Hippocampal formation (tissue), 2 donors: ENCODE data around the gene SV2C.
A peak's percentile ranks its signal among the peaks of the same experiment; 100 is the strongest.
"Not testable (repeated sequence)": the region's sequence is repeated elsewhere in the genome, so short reads cannot be mapped to it uniquely, and the experiment has no call there.

ENCODE experiments used
- DNase-seq, 2 donors: peaks; one replicate each; lab custom pipeline; 2025; lab: John Stamatoyannopoulos, UW

Gene SV2C

DNA sequence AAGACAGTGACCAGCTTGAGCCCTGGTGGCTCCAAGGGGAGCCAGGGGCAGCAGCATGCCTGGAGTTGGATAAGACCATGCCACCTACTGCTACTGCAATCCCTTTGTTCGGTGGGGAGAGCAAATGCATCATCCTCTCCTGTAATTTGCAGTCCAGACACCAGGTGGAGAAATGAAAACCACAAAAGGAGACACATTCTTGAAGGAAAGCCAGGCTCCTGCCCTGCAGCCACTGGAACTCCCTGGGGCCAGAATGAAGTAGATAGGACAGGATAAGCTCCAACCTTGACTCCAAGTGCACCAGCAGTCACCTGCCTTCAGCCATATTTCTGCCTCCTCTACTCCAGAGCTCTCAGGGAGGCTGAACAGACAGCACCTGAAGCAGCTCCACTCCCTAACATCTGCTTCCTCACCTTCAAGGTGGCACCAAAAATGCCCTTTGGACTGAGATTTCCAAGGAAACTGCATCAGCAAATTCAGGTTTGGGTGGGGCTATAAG is 254.8 kb downstream of the SV2C start:
- DNase-seq, result no peak

- DNase-seq, result no peak
Observed at GRCh38 chr5:76339919-76340318, 256.7 kb downstream of the SV2C start.

DNA sequence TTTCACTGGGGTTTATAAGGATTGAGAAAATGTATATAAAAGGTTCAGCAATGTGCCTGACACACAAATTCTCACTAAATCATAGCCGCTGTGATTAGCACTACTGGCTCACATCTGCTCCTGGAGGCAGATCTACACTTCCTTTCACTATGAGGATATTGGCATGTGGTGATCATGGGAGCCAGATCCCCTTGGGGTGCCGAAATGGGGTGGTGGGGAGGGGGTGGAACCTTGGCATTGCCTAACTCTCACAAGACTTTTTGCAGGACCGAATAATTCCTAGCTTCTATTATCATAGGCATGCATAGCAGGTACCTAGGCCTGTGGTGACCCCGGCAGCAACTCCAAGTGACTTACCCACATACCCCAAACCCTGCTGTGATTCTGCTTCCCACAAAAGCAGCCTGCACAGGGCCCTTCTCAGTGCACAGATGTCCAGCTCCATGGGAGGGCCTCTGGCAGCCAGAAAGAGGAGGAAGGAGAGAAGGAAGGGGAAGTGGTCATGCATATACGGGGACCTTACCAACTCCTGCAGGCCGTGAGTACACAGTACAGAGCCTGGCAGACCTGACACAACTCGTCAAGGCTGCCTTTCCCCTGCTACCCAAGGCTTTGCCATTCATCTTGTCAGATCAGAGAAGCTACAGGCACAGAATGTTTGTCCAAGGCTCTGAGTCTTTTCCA is 258.6 kb downstream of the SV2C start:
- peak in 1 of 2 donors; percentile 15 for DNase-seq

DNA sequence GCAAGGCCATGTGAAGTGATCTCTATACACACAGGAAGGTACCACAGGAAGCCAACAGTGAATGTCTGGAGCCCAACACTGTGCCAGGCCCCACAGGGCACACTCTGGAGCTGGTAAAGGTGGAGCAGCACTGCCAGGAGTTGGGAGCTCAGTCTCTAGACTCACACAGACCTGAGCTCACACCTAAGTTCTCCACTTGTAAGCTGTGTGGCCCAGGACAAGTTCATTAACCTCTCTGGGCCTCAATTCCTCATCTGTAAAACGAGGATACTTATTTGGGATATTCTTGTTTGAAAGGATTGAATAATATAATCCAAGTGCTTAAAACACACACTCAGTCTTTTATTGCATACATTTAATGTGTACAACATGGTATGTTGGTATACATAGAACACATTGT is 259.3 kb downstream of the SV2C start:
- DNase-seq, result no peak

DNA sequence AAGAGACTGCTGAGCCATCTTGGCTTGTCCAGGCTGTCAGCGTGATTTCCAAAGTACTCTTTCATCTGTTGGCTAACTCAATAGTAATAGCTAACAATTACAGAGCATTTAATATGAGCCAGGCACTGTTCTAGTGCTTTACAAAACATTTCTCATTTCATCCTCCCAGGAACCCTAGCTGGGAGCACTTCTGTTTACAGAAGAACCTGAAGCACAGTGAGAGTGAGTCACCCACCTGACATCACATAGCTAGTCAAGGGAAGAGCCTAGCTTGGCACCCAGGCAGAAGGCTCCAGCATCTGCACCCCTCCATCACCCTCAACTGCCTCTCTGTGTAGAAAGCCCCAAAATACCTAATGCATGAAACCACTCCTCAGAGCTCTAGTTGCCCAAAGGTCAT is 262.4 kb downstream of the SV2C start:
- no peak for DNase-seq

- DNase-seq, result no peak
Observed at GRCh38 chr5:76351176-76351575, 268.0 kb downstream of the SV2C start.

- DNase-seq, result no peak
Observed at GRCh38 chr5:76351577-76351976, 268.4 kb downstream of the SV2C start.

DNA sequence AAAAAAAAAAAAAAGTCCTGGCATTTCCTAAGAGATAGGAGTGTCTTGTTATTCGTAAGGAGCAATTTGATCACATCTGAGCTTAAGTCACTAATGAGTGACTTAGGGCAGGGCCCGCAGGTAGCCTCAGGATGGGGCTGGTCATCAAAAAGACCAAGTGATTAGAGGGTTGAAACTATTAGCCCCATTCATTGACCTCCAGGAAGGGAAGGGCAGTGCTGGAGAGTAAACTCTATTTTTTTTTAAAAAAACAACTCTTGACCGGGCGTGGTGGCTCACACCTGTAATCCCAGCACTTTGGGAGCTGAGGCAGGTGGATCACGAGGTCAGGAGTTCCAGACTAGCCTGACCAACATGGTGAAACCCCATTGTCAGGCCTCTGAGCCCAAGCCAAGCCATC is 273.7 kb downstream of the SV2C start:
- no peak for DNase-seq

- DNase-seq, result no peak
Observed at GRCh38 chr5:76363352-76364225, 280.4 kb downstream of the SV2C start.

- no peak for DNase-seq
Observed at GRCh38 chr5:76364226-76364589, 281.0 kb downstream of the SV2C start.

DNA sequence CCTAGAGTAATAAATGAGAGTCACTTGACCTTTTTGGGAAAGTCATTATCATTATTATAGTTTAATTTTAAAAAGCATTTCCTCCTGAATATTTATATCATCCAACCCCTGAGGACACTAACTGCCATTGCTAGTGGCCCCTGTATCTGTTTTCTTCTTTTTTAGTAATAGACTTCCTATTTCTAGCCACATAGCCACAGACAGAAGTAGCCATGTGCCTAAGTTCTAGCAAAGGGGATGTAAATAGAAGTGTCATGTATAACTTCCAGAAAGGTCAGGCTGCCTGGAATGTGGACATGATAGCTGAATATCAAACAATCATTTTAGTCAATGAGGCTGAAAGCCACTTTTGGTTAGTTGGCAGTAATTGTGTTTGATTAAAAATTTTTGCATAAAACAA is 282.4 kb downstream of the SV2C start:
- no peak for DNase-seq

- no peak for DNase-seq
Observed at GRCh38 chr5:76366596-76366995, 283.4 kb downstream of the SV2C start.

- no peak for DNase-seq
Observed at GRCh38 chr5:76367623-76368371, 284.6 kb downstream of the SV2C start.

DNA sequence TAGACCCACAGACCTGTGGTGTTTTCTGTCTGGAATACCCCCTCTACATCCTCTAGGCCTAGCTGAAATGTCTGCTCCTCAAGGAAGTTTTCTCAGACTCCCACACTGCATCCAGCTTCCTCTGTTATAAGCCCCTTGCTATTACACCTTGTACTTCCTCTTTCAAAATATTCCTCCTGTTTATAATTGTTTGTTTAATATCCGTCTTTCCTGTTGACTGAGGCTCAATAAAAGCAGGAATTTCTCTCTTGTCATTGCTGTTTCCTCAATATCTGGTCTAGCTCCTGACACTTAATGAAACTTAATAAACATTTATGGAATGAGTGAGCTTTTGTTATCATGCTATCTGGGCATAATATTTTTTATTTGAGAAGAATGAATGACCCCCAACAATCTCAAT is 285.8 kb downstream of the SV2C start:
- no peak for DNase-seq

GRCh38 chr5:76369668-76370067 is 286.5 kb downstream of the SV2C start:
- not testable (repeated sequence) for DNase-seq

GRCh38 chr5:76371960-76372322 is 288.8 kb downstream of the SV2C start:
- DNase-seq, result no peak

- DNase-seq, result no peak
Observed at GRCh38 chr5:76372323-76373054, 289.3 kb downstream of the SV2C start.

DNA sequence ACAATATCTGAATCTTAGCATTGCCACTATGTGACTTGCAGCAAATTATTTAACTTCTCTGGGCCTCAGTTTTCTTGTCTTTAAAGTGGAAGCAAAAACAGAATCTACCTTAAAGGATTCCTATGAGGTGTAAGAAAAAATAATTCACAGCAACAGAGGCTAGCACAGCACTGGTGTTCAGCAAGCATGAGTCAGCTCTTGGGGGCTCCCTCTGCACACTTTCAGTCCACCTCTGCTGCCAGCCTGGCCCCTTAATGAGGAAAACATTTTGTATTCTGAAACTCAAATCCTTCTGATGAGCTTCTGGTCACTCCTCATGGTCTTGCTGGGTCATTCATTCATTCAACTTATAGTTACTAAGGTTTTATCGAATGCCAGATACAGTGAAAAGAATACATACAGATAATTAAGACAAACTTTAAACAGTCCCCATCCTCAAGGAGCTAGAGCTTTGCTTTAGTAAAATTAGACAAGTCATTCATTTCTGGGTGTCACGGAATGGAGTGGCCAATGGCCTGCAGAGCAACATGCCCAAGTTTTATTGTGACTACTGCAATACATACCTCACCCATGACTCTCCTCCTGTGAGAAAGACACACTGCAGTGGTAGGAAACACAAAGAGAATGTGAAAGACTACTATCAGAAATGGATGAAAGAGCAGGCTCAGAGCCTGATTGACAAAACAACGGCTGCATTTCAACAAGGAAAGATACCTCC is 293.1 kb downstream of the SV2C start:
- no peak for DNase-seq

- no peak for DNase-seq
Observed at GRCh38 chr5:76376866-76377230, 293.7 kb downstream of the SV2C start.

DNA sequence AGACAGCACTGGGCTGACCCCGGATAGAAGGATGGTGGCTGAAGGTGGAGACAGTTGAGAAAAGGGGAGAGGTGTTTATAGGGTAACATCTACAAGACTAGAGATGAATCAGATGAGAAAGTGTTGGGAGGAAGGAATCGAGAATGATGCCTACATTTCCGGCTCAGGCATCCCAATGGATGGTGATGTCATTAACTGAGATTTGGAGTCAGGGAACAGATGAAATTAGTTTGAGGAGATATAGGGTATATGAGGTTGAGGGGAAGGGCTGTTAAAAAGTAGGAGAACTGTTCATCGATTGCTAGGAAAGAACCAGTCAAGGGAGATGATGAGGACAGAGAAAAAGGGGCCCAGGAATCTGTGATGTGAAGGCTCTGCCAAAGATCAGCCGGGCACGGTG is 295.2 kb downstream of the SV2C start:
- no peak for DNase-seq

DNA sequence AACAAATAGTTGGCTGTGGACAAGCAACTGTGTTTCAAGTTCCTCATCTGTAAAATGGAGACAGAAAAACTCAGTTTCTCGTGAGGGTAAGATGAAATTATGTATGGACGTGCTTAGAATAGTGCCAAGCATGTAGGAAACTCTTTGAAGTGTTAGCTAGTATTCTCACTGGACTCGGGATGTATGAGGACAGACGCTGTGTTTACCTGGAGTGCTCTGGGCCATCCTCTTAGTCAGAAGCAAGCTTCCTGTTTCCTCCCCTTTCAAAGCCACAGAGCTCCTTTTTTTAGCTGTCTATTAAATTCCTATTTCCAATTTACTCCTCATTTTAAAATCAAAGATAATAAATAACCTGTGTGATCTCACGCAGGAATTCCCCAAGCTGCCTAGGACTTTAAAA is 296.1 kb downstream of the SV2C start:
- no peak for DNase-seq
